Ascending aorta (tissue), 2 donors: Measurements from ENCODE around the gene RHBDL3. TPM values are rescaled to one million over a fixed set of nuclear protein-coding genes. Genes with fewer than 3 reads are reported as not detected.

ENCODE experiments used
- DNase-seq, 2 donors: peaks; one replicate each; pipeline ENCODE4 v3.0.0-alpha.2; 2019; ENCODE audit warnings: low spot score in 2 of 2
- H3K27ac ChIP-seq, 2 donors: fragments of 200-600 bp; sonication (generic); one replicate each; pipeline ENCODE4 v1.5.1; 2016 to 2017; ENCODE audit warnings: mild to moderate bottlenecking in 1 of 2
- H3K27me3 ChIP-seq: fragments of 200-600 bp; sonication (generic); one replicate; pipeline ENCODE4 v1.5.1; 2017
- H3K36me3 ChIP-seq, 2 donors: fragments of 200-600 bp; sonication (generic); one replicate each; pipeline ENCODE4 v1.5.1; 2016
- H3K4me1 ChIP-seq, 2 donors: fragments of 200-600 bp; sonication (generic); one replicate each; pipeline ENCODE4 v1.5.1; 2016 to 2017; ENCODE audit warnings: mild to moderate bottlenecking in 1 of 2
- H3K4me3 ChIP-seq, 2 donors: fragments of 200-600 bp; sonication (generic); one replicate each; pipeline ENCODE4 v1.5.1; 2016 to 2017; ENCODE audit warnings: mild to moderate bottlenecking in 1 of 2
- H3K9me3 ChIP-seq, 2 donors: fragments of 200-600 bp; sonication (generic); one replicate each; pipeline ENCODE4 v1.5.1; 2016
- intact Hi-C: fragments of 100-400 bp; cut with DNase I; formaldehyde crosslinking; loops from one replicate; pipeline ENCODE4 v1.15.1; 2023
- total RNA-seq: library from RNA; depleted of rRNA; stranded (reverse); fragments of >200 nt; gene quantifications from one replicate; pipeline ENCODE4 v1.1.0, GENCODE V29; 2016
- TF ChIP-seq, protein P1 (sequence below), 3 experiments: fragments of 200-600 bp in 2 of 3; fragments of 450-650 bp in 1 of 3; sonication (generic) in 2 of 3; IDR thresholded peaks; one replicate each; pipeline ENCODE4 v1.5.1; 2016 to 2019; ENCODE audit warnings: antibody characterized with exemption in 3 of 3, mild to moderate bottlenecking in 1 of 3, moderate library complexity in 1 of 3

The RHBDL3 gene
- total RNA-seq, 1 donor from 2014 or later: not detected

DNA sequence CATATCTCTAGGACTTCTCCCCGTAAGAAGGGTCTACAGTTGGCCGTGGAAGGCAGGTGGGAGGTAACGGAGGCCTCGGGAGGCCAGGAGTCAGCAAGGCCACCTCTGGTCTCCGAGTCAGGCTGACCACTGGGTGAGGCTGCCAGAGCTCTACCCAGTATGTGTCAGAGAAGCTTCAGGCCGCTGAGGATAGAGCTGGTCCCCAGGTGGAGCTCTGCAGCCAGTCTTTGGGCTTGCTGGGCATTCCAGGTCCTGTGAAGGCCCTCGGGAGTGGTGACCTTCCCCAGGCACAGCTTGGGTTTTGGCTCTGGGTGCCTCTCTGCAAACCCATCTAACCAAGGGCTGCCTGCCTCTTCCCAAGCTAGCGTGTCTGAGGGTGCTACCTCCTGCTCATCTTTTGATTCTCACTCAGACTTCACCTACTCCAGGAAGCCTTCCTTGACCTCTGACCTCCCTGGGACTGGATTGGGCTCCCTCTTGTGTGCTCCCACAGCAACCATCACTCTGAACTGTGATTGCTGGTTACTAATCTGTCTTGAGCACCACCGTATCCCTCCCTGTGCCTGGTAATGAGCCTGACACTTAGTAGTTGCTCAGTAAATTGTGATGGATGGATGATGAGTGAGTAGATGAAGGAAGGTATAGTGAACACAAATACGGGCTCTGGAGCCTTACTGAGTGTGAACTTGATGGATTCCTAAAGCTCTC is 22.3 kb downstream of the RHBDL3 start:
- H3K4me3 ChIP-seq: no peak overlapping the region
- H3K4me1 ChIP-seq: no peaks in the 10 kb centered on the region
- no peaks in the 10 kb centered on the region for H3K36me3 ChIP-seq
- intact Hi-C loops: no loop called here
- DNase-seq: no peak
- no peak overlapping the region for H3K27ac ChIP-seq
- TF ChIP-seq, protein P1, sequence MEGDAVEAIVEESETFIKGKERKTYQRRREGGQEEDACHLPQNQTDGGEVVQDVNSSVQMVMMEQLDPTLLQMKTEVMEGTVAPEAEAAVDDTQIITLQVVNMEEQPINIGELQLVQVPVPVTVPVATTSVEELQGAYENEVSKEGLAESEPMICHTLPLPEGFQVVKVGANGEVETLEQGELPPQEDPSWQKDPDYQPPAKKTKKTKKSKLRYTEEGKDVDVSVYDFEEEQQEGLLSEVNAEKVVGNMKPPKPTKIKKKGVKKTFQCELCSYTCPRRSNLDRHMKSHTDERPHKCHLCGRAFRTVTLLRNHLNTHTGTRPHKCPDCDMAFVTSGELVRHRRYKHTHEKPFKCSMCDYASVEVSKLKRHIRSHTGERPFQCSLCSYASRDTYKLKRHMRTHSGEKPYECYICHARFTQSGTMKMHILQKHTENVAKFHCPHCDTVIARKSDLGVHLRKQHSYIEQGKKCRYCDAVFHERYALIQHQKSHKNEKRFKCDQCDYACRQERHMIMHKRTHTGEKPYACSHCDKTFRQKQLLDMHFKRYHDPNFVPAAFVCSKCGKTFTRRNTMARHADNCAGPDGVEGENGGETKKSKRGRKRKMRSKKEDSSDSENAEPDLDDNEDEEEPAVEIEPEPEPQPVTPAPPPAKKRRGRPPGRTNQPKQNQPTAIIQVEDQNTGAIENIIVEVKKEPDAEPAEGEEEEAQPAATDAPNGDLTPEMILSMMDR (IDR thresholded peaks at IDR 0.05): no peak
- H3K27me3 ChIP-seq: no peaks in the 10 kb centered on the region
- no peaks in the 10 kb centered on the region for H3K9me3 ChIP-seq

DNA sequence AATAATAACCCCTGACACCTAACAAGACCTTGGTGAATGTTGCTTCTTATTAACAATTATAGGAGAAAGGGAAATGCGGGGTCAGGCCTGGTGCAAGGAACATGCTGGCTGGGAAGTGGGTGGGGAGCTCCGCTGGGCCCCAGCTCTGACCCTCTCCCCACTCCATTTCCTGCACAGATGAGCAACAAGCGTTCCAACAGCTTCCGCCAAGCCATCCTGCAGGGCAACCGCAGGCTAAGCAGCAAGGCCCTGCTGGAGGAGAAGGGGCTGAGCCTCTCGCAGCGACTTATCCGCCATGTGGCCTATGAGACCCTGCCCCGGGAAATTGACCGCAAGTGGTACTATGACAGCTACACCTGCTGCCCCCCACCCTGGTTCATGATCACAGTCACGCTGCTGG is 23.0 kb downstream of the RHBDL3 start:
- H3K4me1 ChIP-seq: no peaks in the 10 kb centered on the region
- DNase-seq: no peak
- H3K27me3 ChIP-seq: no peaks in the 10 kb centered on the region
- no peak overlapping the region for H3K27ac ChIP-seq
- intact Hi-C loops: no loop called here
- H3K36me3 ChIP-seq: no peaks in the 10 kb centered on the region
- H3K4me3 ChIP-seq: no peak overlapping the region
- H3K9me3 ChIP-seq: no peaks in the 10 kb centered on the region
- TF ChIP-seq, protein P1 (IDR thresholded peaks at IDR 0.05): no peak

DNA sequence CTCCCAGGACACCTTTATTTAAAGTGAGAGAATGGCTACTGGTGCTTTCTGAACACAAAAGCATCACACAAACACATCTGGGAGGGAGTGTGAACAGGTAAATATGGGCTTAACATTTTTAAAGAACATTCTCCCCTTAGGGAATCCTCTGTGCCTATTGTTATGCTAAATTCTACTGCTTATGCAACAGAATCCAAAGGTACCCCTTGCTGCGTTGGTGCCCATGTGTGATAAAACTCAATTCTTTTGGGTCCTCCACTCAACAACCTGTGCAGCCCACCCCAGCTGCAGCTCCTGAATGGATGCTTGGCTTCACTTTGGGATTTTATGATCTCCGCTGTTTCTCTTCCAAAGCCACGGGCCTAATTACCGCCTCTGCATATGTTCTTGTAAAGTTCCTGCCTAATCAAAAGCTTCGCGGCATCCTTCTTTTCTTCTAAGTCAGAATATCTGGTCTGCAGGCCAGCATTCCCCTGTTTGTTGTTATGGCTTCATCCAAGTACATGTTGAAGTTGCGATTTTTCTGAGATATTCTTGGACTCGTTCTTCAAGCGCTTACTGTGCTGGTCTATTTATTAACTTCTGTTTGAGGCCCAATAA is 23.9 kb downstream of the RHBDL3 start:
- H3K36me3 ChIP-seq: no peaks in the 10 kb centered on the region
- intact Hi-C loops: no loop called here
- H3K9me3 ChIP-seq: no peaks in the 10 kb centered on the region
- H3K27ac ChIP-seq: no peak overlapping the region
- DNase-seq: no peak
- H3K4me1 ChIP-seq: no peaks in the 10 kb centered on the region
- TF ChIP-seq, protein P1 (IDR thresholded peaks at IDR 0.05): no peak
- no peak overlapping the region for H3K4me3 ChIP-seq
- H3K27me3 ChIP-seq: no peaks in the 10 kb centered on the region

DNA sequence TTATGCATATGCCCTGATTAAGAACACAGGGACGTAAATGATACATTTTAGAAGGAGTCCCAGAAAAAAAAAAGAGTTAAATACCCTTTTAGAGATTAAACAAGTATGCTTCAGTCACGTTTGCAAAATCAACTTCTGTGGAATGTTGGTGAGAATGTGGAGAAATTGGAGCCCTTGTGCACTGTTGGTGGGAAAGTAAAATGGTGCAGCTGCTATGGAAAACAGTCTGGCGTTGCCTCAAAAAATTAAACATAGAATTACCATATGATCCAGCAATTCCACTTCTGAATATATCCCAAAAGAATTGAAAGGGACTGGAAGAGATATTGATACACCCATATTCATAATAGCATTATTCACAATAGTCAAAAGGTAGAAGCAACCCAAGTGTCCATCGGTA is 26.5 kb downstream of the RHBDL3 start:
- H3K36me3 ChIP-seq: no peaks in the 10 kb centered on the region
- intact Hi-C loops: no loop called here
- H3K9me3 ChIP-seq: no peaks in the 10 kb centered on the region
- DNase-seq: no peak
- H3K27ac ChIP-seq: no peak overlapping the region
- H3K27me3 ChIP-seq: no peaks in the 10 kb centered on the region
- no peak overlapping the region for H3K4me3 ChIP-seq
- TF ChIP-seq, protein P1 (IDR thresholded peaks at IDR 0.05): no peak
- H3K4me1 ChIP-seq: no peaks in the 10 kb centered on the region

DNA sequence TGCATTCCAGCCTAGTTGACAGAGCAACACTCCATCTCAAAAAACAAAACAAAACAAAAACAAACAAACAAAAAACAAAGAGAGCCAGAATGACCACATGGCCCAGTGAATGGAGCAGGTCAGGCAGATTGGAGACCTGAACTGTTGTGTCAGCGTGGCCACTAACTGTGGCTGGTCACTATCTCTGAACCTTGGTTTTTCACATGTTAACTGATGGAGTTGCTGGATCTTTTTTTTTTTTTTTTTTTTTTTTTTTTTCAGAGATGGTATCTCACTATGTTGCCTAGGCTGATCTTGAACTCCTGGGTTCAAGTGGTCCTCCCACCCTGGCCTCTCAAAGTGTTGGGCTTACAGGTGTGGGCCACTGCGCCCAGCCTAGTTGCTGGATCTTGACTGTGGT is 31.8 kb downstream of the RHBDL3 start:
- H3K9me3 ChIP-seq: no peaks in the 10 kb centered on the region
- TF ChIP-seq, protein P1 (IDR thresholded peaks at IDR 0.05): no peak
- no peak overlapping the region for H3K27ac ChIP-seq
- no peaks in the 10 kb centered on the region for H3K4me1 ChIP-seq
- H3K4me3 ChIP-seq: no peak overlapping the region
- no peaks in the 10 kb centered on the region for H3K36me3 ChIP-seq
- no peaks in the 10 kb centered on the region for H3K27me3 ChIP-seq
- intact Hi-C loops: no loop called here
- DNase-seq: no peak
